Endothelial cell (in vitro differentiated cells): ENCODE data around the gene EPHA3. TPM values are rescaled to one million over a fixed set of nuclear protein-coding genes. Genes with fewer than 3 reads are reported as not detected.

Experiments used
- DNase-seq: peaks from one replicate; pipeline ENCODE4 v3.0.0; 2021; ENCODE audit warnings: low spot score
- H3K27ac Mint-ChIP-seq: one replicate; pipeline ENCODE4 v1.8.0; 2021; ENCODE audit warnings: mixed read lengths, inconsistent platforms; ENCODE audit not compliant: unreplicated experiment
- H3K27me3 Mint-ChIP-seq: one replicate; pipeline ENCODE4 v1.8.0; 2021; ENCODE audit warnings: mild to moderate bottlenecking, moderate library complexity, mixed read lengths, inconsistent platforms; ENCODE audit not compliant: unreplicated experiment
- H3K36me3 Mint-ChIP-seq: one replicate; pipeline ENCODE4 v1.8.0; 2021; ENCODE audit warnings: mild to moderate bottlenecking, low read depth, mixed read lengths, inconsistent platforms; ENCODE audit not compliant: unreplicated experiment
- H3K4me1 Mint-ChIP-seq: one replicate; pipeline ENCODE4 v1.8.0; 2021; ENCODE audit warnings: mild to moderate bottlenecking, mixed read lengths, inconsistent platforms; ENCODE audit not compliant: unreplicated experiment
- H3K4me3 Mint-ChIP-seq: one replicate; pipeline ENCODE4 v1.8.0; 2021; ENCODE audit warnings: mild to moderate bottlenecking, mixed read lengths, inconsistent platforms; ENCODE audit not compliant: unreplicated experiment
- H3K9me3 Mint-ChIP-seq: one replicate; pipeline ENCODE4 v1.8.0; 2021; ENCODE audit warnings: mixed read lengths, inconsistent platforms; ENCODE audit not compliant: unreplicated experiment
- total RNA-seq: library from RNA; stranded (reverse); fragmentation: NEBNext Ultra II Directional; extraction: Animal tissue kit (Norgen Biotek cat#: 25700); gene quantifications from one replicate; pipeline ENCODE4 v1.2.1, GENCODE V29; 2021; ENCODE audit not compliant: unreplicated experiment
- TF ChIP-seq, protein P1 (sequence below): fragments of 200-600 bp; sonication (generic); IDR thresholded peaks from one replicate; pipeline ENCODE4 v1.5.0; 2021; ENCODE audit warnings: antibody characterized with exemption; ENCODE audit not compliant: unreplicated experiment

EPHA3 gene
- total RNA-seq, 1 donor from 2014 or later = not detected

DNA sequence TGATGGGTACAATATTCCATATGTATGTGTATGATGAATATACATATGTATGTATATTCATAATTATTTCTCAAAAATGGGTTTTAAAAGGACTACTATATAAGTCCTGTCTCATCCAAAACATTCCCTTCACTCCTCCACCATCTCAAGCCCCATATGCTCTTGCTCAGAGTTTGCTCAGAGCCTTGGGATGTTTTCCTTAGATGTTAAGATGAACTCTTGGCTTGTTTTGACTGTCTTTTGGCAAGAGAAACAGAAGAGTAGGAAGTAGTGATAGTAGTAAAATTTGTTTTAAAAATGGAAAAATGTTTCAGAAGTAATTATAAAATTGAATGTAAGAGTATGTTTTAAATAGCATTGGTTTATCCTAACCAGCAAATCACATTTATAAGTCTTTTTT is 6.2 kb upstream of the EPHA3 start:
- H3K36me3 Mint-ChIP-seq = no peaks in the 10 kb centered on the region
- no peaks in the 10 kb centered on the region for H3K27me3 Mint-ChIP-seq
- no peaks in the 10 kb centered on the region for H3K9me3 Mint-ChIP-seq

DNA sequence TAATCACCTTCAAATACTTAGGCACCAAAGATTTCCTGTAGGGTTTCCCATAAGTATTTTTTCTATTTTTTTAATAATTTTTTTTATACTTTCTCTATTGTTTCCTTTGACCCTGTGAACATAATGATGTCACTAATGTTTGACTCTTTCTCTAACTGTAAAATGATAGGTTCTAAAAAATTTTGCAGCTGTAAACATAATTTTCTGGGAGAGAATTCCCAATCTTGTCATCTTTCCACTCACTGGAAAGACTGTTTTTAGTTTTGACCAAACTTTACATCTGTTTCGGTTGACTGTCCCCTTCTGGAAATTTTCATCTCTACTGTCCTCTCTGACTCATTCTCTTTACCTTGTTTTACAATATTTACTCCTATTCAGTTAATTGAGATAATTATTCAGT is 5.5 kb upstream of the EPHA3 start:
- Mint-ChIP-seq H3K4me1 (no peaks in the 10 kb centered on the region), H3K36me3 (no peaks in the 10 kb centered on the region), H3K27ac (no peak overlapping the region), H3K27me3 (no peaks in the 10 kb centered on the region), H3K4me3 (no peak overlapping the region), H3K9me3 (no peaks in the 10 kb centered on the region)
- TF ChIP-seq, protein P1, sequence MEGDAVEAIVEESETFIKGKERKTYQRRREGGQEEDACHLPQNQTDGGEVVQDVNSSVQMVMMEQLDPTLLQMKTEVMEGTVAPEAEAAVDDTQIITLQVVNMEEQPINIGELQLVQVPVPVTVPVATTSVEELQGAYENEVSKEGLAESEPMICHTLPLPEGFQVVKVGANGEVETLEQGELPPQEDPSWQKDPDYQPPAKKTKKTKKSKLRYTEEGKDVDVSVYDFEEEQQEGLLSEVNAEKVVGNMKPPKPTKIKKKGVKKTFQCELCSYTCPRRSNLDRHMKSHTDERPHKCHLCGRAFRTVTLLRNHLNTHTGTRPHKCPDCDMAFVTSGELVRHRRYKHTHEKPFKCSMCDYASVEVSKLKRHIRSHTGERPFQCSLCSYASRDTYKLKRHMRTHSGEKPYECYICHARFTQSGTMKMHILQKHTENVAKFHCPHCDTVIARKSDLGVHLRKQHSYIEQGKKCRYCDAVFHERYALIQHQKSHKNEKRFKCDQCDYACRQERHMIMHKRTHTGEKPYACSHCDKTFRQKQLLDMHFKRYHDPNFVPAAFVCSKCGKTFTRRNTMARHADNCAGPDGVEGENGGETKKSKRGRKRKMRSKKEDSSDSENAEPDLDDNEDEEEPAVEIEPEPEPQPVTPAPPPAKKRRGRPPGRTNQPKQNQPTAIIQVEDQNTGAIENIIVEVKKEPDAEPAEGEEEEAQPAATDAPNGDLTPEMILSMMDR = no peak
- DNase-seq = no peak

More for the DNA sequence above, 6.2 kb upstream of the EPHA3 start:
- Mint-ChIP-seq H3K4me3 (no peak overlapping the region), H3K27ac (no peak overlapping the region), H3K4me1 (no peaks in the 10 kb centered on the region)
- no peak for DNase-seq
- TF ChIP-seq, protein P1 = no peak

DNA sequence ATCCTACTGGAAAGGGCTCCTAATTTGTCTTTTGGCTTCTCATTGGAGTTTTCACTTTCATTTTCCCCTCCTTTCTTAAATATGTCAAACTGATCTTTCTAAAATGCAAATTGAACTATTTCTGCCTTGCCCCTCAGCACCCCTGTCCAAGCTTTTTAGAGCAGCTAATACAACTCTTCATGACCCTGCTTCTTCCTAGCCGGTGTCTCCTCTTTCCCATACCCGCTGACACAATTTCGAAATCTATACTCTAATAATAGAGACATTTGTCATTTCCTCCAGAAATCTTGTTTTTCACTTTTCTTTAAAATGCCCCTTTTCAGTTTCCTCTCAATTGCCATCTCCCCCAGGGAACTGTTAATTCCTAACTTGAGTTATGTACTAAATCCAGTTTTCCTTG is 2.9 kb upstream of the EPHA3 start:
- DNase-seq = no peak

DNA sequence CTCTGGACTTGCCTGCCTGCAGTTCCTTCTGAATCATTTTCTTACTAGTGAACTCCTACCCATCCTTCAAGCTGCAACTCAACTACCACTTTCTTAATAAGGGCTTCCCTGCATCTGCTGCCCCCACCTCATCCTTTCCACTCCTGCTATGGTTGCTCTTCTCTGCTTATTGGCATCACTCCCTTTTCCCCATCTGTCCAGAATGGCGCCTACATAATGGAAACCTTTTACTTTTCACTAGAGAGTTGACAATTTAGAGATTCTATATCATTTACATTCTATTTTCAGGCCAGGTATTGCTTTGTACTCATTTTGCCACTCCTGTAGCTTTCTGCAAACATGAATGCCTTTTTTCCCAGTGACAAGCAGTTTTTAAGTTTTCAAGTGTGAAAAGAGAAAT is 1.9 kb upstream of the EPHA3 start:
- Mint-ChIP-seq H3K27me3 (peaks cover 4% of the 10 kb centered on the region), H3K36me3 (no peaks in the 10 kb centered on the region), H3K4me3 (no peak overlapping the region), H3K4me1 (peaks cover 9% of the 10 kb centered on the region), H3K27ac (no peak overlapping the region), H3K9me3 (no peaks in the 10 kb centered on the region)
- TF ChIP-seq, protein P1 = no peak
- no peak for DNase-seq

More for the DNA sequence above, 2.9 kb upstream of the EPHA3 start:
- Mint-ChIP-seq H3K27me3 (peaks cover 4% of the 10 kb centered on the region), H3K27ac (no peak overlapping the region), H3K4me3 (no peak overlapping the region), H3K36me3 (no peaks in the 10 kb centered on the region), H3K4me1 (peaks cover 9% of the 10 kb centered on the region), H3K9me3 (no peaks in the 10 kb centered on the region)
- TF ChIP-seq, protein P1 = no peak

DNA sequence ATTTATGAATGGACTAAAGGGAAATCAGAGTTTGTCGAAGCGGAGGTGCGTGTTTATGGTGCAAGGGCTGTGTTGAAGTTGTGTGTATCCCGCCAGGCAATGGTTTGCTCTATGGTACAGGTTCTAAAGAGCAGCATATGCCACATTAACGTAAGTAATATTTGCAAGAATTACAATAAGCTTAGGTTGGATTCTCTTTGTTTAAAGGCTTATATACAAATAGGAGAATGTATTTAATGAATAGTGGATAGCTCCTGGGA is 800 bp downstream of the EPHA3 start:
- Mint-ChIP-seq H3K9me3 (no peaks in the 10 kb centered on the region), H3K4me3 (no peak overlapping the region), H3K4me1 (peaks cover 9% of the 10 kb centered on the region), H3K27me3 (peaks cover 4% of the 10 kb centered on the region), H3K27ac (no peak overlapping the region), H3K36me3 (no peaks in the 10 kb centered on the region)
- no peak for DNase-seq
- TF ChIP-seq, protein P1 = no peak
